ENCODE data around the gene SCFD1.

The SCFD1 gene

DNA sequence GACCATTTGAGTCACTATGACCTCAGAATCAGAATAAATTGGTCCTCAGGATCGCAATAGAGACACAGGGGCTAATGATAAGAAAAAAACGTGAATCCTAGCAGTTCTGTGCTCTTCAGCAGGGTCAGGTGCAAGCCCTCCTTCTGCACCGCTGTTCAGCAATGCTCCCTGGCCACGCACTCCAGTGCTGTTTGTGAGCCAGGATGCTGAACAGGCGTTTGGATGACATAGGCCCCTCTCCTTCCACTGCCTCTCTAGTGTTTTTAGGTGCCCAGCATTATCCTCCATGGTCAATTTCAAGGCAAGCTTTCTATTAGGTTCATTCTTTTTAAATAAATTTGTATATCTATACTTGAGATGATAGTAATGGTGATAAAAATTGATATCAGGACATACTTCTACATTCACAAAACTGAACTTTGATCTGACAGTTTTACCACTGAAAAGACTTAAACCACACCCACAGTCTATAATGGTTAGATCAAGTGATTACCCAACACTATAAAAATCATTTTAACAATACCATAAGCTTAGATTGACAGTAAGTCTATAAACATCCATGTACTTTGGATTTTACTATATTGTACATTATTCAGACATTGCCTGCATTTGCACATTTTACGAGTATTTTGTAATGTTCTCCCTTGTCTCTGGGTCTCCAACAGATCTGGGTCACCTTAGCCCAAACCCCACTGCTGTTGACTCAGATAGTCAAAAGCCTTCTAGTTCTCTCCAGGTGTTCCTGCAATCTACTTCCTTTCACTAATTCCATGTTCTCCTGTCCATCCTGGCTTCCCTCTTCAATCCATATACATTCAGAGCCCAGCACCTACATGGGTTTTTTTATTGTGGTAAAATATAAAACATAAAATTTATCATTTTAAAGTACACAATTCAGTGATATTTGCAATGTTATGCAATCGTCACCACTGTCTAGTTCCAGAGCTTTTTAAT, 137.3 kb downstream of the SCFD1 start:
- no peak for DNase-seq

GRCh38 chr14:30763891-30764290, 141.8 kb downstream of the SCFD1 start:
- no peak for DNase-seq

DNA sequence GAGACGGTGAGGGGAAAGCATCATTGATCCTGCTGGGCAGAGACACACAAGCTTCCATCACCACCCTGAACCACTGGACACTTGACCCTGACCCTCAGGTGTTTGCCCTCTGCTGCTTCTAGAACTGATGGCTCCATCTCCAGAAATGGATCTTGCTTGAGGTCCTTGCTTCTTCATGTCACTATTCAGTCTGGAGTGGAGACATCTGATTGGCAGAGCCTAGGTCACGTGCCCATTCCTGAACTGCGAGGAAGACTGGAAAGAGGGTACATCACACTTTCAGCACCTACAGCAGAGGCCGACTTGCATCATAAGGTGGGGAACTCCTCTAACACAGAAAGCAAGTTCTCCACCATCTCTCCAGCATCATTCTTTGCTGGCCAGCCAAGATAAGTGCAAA, 145.5 kb downstream of the SCFD1 start:
- no peak for DNase-seq

DNA sequence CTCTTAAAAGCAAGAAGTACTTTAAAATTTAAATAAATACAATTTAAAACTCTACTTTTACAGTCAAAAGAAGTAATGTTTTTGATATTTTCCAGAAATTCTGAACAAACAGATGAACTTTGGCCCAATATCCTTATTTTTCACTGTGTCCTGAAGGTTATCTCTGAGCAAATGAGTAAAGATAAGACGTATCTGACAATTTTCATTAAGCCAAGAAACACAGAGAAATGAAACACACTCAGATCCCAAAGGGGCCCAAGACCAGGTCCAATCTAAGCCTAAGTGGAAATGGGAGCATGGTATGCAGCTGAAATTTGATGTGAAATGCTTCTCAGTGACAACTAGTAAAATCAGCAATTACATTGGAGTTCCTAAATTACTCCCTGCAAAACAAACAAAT, 146.7 kb downstream of the SCFD1 start:
- no peak for DNase-seq

DNA sequence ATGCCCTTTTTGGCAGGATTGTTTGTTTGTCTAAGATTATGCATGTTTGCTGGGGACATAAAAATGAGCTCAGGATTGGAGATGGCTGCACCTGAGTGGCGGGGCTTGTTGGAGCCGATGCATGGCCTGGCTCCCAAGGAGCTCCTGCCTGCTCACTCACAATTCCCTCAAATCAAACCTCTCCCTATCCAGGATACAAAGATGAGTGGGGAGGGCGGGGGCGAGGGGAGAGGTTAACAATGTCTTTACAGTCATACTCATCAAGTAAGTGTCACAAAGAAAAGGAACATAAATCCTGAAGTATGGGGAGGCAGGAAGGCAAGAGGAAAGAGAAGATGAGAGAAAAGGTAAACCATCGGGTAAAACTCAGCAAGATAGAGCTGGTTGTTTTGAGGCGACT, 148.3 kb downstream of the SCFD1 start:
- no peak for DNase-seq

GRCh38 chr14:30771595-30771994, 149.5 kb downstream of the SCFD1 start:
- no peak for DNase-seq

DNA sequence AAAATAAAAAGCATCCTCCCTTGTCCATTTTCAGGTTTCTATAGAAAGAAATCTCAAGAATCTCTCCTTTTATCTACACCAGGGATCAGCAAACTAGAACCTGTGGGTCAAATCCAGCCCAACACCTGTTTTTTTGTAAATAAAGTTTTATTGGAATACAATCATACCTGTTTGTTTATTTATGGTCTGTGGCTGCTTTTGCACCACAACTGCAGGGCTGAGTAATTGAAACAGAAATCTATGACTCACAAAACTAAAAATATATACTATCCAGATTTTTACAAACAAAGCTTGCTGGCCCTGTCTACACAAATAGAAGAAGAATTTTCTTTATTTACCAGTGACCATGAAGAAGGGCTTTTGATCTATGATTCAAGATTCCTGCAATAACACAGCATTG, 157.1 kb downstream of the SCFD1 start:
- DNase-seq, result no peak

Data from activated naive CD4-positive, alpha-beta T cell treated with anti-CD3 and anti-CD28 coated beads, Interleukin-2, amount 50 U/mL, for 16 hours (primary cell).